ENCODE results near the gene TMEM74B. TPM values are rescaled to one million over a fixed set of nuclear protein-coding genes. Genes with fewer than 3 reads are reported as not detected.

The TMEM74B gene
- total and polyA plus RNA-seq, 2 of the 8 experiments (the other 6 are each of a cell fraction or from before 2014, with no cell fraction given) = 4.0 to 6.4 TPM

DNA sequence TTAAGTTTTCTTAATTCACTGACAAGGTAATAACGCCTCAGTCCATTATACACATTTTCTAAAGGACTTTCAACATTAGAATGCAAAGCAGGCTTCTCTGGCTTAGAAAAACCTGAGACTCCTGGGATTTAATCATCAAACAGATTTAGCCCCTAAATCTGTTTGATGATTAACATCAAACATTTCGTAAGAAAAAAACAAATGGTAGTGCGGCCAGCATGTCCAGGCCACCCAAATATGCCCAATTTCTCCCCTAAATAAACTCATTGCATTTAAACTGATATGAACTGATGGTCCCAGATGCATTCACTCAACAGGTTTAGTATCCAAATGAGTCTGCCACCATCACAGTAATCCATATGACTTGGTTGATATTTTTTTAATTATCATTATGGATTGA is 6.2 kb downstream of the TMEM74B start (continued):
- TF ChIP-seq RNF2 (IDR thresholded peaks at IDR 0.05; ENCODE audit: borderline replicate concordance, low read depth, low read length, missing control alignments, poor library complexity, severe bottlenecking) (no peak), GABPA (IDR thresholded peaks at IDR 0.05; ENCODE audit: borderline replicate concordance, insufficient read depth, low read length) (no peak)
